ENCODE results near the gene SULT1A3. TPM values are rescaled to one million over a fixed set of nuclear protein-coding genes. Genes with fewer than 3 reads are reported as not detected.
A peak's percentile ranks its signal among the peaks of the same experiment; 100 is the strongest.
"Not testable (repeated sequence)": the region's sequence is repeated elsewhere in the genome, so short reads cannot be mapped to it uniquely, and the experiment has no call there.

Gene SULT1A3
- total and polyA plus RNA-seq, 2 of the 8 experiments (the other 6 are each of a cell fraction or from before 2014, with no cell fraction given) = 1.9 to 13.8 TPM

GRCh38 chr16:30194172-30194925 lies 4.7 kb upstream of the SULT1A3 start:
- H3K56ac ChIP-seq (replicated peaks; ENCODE audit: insufficient read length, low read depth, low read length); POLR2A ChIA-PET (ENCODE audit: partially characterized antibody); H2AK5ac ChIP-seq (ENCODE audit: low read depth, low read length): not testable (repeated sequence)

GRCh38 chr16:30197001-30197400 lies 2.1 kb upstream of the SULT1A3 start:
- CTCF ChIA-PET (ENCODE audit: partially characterized antibody); H4K8ac ChIP-seq (ENCODE audit: extremely low read depth, insufficient read depth, low read length); H3K18ac ChIP-seq (ENCODE audit: extremely low read depth, low read length); H3K4me1 ChIP-seq (replicated peaks in 1 of 4; ENCODE audit: control insufficient read depth in 3 of 4, insufficient read depth in 4 of 4, low read length in 3 of 4); H3K79me1 ChIP-seq (ENCODE audit: low read depth, low read length); H4K20me1 ChIP-seq (replicated peaks in 1 of 2; ENCODE audit: control insufficient read depth in 1 of 2, insufficient read depth in 2 of 2, low read length in 2 of 2); H3K23ac ChIP-seq (ENCODE audit: insufficient read length); H2BK12ac ChIP-seq (ENCODE audit: low read depth, low read length); H2BK15ac ChIP-seq (ENCODE audit: low read length); H3K4me2 ChIP-seq (ENCODE audit: insufficient read depth in 1 of 2, low read depth in 2 of 2, low read length in 2 of 2); POLR2A ChIA-PET (ENCODE audit: partially characterized antibody); H2BK5ac ChIP-seq (ENCODE audit: low read depth, low read length); H2AFZ ChIP-seq (ENCODE audit: low read length); H3K14ac ChIP-seq (ENCODE audit: insufficient read length); DNase-seq (ENCODE audit: low read depth in 1 of 2, low spot score in 2 of 2); H3K9ac ChIP-seq (replicated peaks in 1 of 4; ENCODE audit: extremely low read depth in 1 of 4, low read depth in 3 of 4, low read length in 3 of 4); H3K4me3 ChIP-seq (ENCODE audit: extremely low read depth in 1 of 4, insufficient read depth in 2 of 4, low read depth in 3 of 4, low read length in 4 of 4); H3K36me3 ChIP-seq (ENCODE audit: control insufficient read depth in 2 of 4, insufficient read depth in 4 of 4, low read length in 3 of 4); H2BK20ac ChIP-seq (ENCODE audit: low read length); H2AK5ac ChIP-seq (ENCODE audit: low read depth, low read length); H3K23me2 ChIP-seq (ENCODE audit: low read depth, low read length); H2BK120ac ChIP-seq (replicated peaks; ENCODE audit: low read depth, low read length); H3K56ac ChIP-seq (replicated peaks; ENCODE audit: insufficient read length, low read depth, low read length); H3K27me3 ChIP-seq (replicated peaks in 1 of 4; ENCODE audit: control insufficient read depth in 3 of 4, extremely low read depth in 1 of 4, insufficient read depth in 3 of 4, low read length in 3 of 4); FAIRE-seq; H3K4ac ChIP-seq (replicated peaks; ENCODE audit: insufficient read length, low read depth, low read length); H3K9me3 ChIP-seq (ENCODE audit: insufficient read depth in 2 of 2, low read depth in 1 of 2, low read length in 1 of 2); H4K5ac ChIP-seq (ENCODE audit: insufficient read length, low read depth, low read length); H4K91ac ChIP-seq (replicated peaks; ENCODE audit: insufficient read length, low read length); H3K79me2 ChIP-seq (ENCODE audit: control insufficient read depth in 1 of 2, insufficient read depth in 2 of 2, low read length in 2 of 2); H3K27ac ChIP-seq (ENCODE audit: low read depth, low read length): not testable (repeated sequence)
- WGBS, 2 experiments (ENCODE audit: extremely low coverage in 1 of 2, insufficient coverage in 1 of 2, insufficient read length in 1 of 2, insufficient replicate concordance in 2 of 2, low coverage in 1 of 2, low lambda C conversion rate in 2 of 2, missing lambda C conversion rate in 1 of 2) = no CpG with 5 or more reads among the region's 2 CpGs

More at GRCh38 chr16:30194172-30194925, 4.7 kb upstream of the SULT1A3 start:
- Histone ChIP-seq H3K4me2 (ENCODE audit: insufficient read depth in 1 of 2, low read depth in 2 of 2, low read length in 2 of 2) (peak overlapping the region; percentile 44 to 55; a peak in 3 of 4 replicates), H3K4me3 (ENCODE audit: extremely low read depth in 1 of 4, insufficient read depth in 2 of 4, low read depth in 3 of 4, low read length in 4 of 4) (peak overlapping the region in 3 of 4 experiments; percentile 19 to 50 (median 33); a peak in 5 of 8 replicates)
- H3K23ac ChIP-seq (ENCODE audit: insufficient read length); H2BK20ac ChIP-seq (ENCODE audit: low read length); H3K36me3 ChIP-seq (ENCODE audit: control insufficient read depth in 2 of 4, insufficient read depth in 4 of 4, low read length in 3 of 4); H3K18ac ChIP-seq (ENCODE audit: extremely low read depth, low read length); H3K27ac ChIP-seq (ENCODE audit: low read depth, low read length); H3K4me1 ChIP-seq (replicated peaks in 1 of 4; ENCODE audit: control insufficient read depth in 3 of 4, insufficient read depth in 4 of 4, low read length in 3 of 4); H3K4ac ChIP-seq (replicated peaks; ENCODE audit: insufficient read length, low read depth, low read length); H4K91ac ChIP-seq (replicated peaks; ENCODE audit: insufficient read length, low read length); H2BK120ac ChIP-seq (replicated peaks; ENCODE audit: low read depth, low read length); H3K79me1 ChIP-seq (ENCODE audit: low read depth, low read length); H3K79me2 ChIP-seq (ENCODE audit: control insufficient read depth in 1 of 2, insufficient read depth in 2 of 2, low read length in 2 of 2); H2AFZ ChIP-seq (ENCODE audit: low read length); H4K20me1 ChIP-seq (replicated peaks in 1 of 2; ENCODE audit: control insufficient read depth in 1 of 2, insufficient read depth in 2 of 2, low read length in 2 of 2); H3K23me2 ChIP-seq (ENCODE audit: low read depth, low read length); H3K27me3 ChIP-seq (replicated peaks in 1 of 4; ENCODE audit: control insufficient read depth in 3 of 4, extremely low read depth in 1 of 4, insufficient read depth in 3 of 4, low read length in 3 of 4); FAIRE-seq; H2BK15ac ChIP-seq (ENCODE audit: low read length); H2BK5ac ChIP-seq (ENCODE audit: low read depth, low read length); H3K9ac ChIP-seq (replicated peaks in 1 of 4; ENCODE audit: extremely low read depth in 1 of 4, low read depth in 3 of 4, low read length in 3 of 4); H4K5ac ChIP-seq (ENCODE audit: insufficient read length, low read depth, low read length); CTCF ChIA-PET (ENCODE audit: partially characterized antibody); H4K8ac ChIP-seq (ENCODE audit: extremely low read depth, insufficient read depth, low read length); H3K14ac ChIP-seq (ENCODE audit: insufficient read length); H2BK12ac ChIP-seq (ENCODE audit: low read depth, low read length); H3K9me3 ChIP-seq (ENCODE audit: insufficient read depth in 2 of 2, low read depth in 1 of 2, low read length in 1 of 2): not testable (repeated sequence)
- WGBS, 2 experiments (ENCODE audit: extremely low coverage in 1 of 2, insufficient coverage in 1 of 2, insufficient read length in 1 of 2, insufficient replicate concordance in 2 of 2, low coverage in 1 of 2, low lambda C conversion rate in 2 of 2, missing lambda C conversion rate in 1 of 2) = 12% methylated on average over 12 of the region's 60 CpGs; no CpG with 5 or more reads in 1 of the 2 experiments
- DNase-seq (ENCODE audit: low read depth in 1 of 2, low spot score in 2 of 2) = peak in 1 of 2 experiments; percentile 77
